Ovary (tissue), 3 donors: ENCODE results near the gene TRMT10B.

Experiments
- EP300 ChIP-seq: sonication (generic); formaldehyde crosslinking; IDR thresholded peaks from one replicate; pipeline ENCODE4 v1.6.1; 2017; ENCODE audit warnings: antibody characterized with exemption
- POLR2A ChIP-seq: fragments of 450-650 bp; IDR thresholded peaks from one replicate; pipeline ENCODE4 v1.6.1; 2017; ENCODE audit warnings: antibody characterized with exemption, mild to moderate bottlenecking, moderate library complexity
- TF ChIP-seq, protein P1 (sequence below), 3 donors: fragments of 450-650 bp in 2 of 3; fragments of 200-600 bp in 1 of 3; IDR thresholded peaks; one replicate each; pipeline versions ENCODE4 v1.5.1 to v1.8.0; 2016 to 2022; ENCODE audit warnings: antibody characterized with exemption in 3 of 3, mild to moderate bottlenecking in 1 of 3
- donor health status: DM: no; HTN: no; CAD: no.

DNA sequence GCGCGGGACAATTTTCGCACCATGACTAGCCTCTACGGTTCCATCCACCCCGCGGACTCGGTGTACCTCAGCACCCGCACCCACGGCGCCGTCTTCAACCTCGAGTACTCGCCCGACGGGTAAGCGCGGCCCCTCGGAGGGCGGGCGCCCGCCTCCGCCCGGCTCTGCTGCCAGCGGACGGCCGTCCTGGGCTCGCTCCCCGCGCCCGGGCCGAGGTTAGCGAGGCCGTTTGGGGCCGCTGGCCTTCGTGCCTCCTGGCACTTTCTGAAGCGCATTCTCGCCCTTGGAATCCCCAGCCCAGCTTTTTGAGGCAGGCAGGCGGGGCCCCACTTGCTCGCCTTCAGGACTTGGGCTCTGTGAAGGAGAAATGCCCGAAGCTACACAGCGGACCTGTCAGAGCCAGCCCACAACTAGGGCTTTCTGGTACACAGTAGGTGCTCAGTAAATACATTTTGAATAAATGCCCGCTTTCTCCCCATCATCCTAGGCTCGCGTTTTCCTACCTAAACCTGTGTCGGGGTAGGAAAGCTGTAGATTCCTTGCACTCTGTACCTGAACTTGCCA lies 47.8 kb downstream of the TRMT10B start:
- TF ChIP-seq, protein P1, sequence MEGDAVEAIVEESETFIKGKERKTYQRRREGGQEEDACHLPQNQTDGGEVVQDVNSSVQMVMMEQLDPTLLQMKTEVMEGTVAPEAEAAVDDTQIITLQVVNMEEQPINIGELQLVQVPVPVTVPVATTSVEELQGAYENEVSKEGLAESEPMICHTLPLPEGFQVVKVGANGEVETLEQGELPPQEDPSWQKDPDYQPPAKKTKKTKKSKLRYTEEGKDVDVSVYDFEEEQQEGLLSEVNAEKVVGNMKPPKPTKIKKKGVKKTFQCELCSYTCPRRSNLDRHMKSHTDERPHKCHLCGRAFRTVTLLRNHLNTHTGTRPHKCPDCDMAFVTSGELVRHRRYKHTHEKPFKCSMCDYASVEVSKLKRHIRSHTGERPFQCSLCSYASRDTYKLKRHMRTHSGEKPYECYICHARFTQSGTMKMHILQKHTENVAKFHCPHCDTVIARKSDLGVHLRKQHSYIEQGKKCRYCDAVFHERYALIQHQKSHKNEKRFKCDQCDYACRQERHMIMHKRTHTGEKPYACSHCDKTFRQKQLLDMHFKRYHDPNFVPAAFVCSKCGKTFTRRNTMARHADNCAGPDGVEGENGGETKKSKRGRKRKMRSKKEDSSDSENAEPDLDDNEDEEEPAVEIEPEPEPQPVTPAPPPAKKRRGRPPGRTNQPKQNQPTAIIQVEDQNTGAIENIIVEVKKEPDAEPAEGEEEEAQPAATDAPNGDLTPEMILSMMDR (IDR thresholded peaks at IDR 0.05): no peak
- no peak for TF ChIP-seq EP300
- no peak for TF ChIP-seq POLR2A
